GM12872 (cell line): ENCODE measurements around the gene SMAD7.

Experiments
- CTCF ChIP-seq: IDR thresholded peaks from 3 replicates; pipeline ENCODE4 v1.5.1; 2011; ENCODE audit warnings: low read depth, mild to moderate bottlenecking, low read length, moderate library complexity; ENCODE audit not compliant: insufficient read depth

Gene SMAD7

GRCh38 chr18:48877941-48878340 is 72.8 kb downstream of the SMAD7 start:
- no peak for TF ChIP-seq CTCF

GRCh38 chr18:48876590-48876989 is 74.2 kb downstream of the SMAD7 start:
- TF ChIP-seq CTCF, result no peak

GRCh38 chr18:48875942-48876511 is 74.7 kb downstream of the SMAD7 start:
- TF ChIP-seq CTCF, result no peak

- no peak for TF ChIP-seq CTCF
Measured at GRCh38 chr18:48875314-48875941, 75.3 kb downstream of the SMAD7 start.

- TF ChIP-seq CTCF, result no peak
Measured at GRCh38 chr18:48874701-48875162, 76.0 kb downstream of the SMAD7 start.

- no peak for TF ChIP-seq CTCF
Measured at GRCh38 chr18:48874233-48874632, 76.5 kb downstream of the SMAD7 start.

- TF ChIP-seq CTCF, result no peak
Measured at GRCh38 chr18:48872234-48873145, 78.3 kb downstream of the SMAD7 start.
